ENCODE data around the gene RTTN.

- no peak for TF ChIP-seq EZH2 (IDR thresholded peaks at IDR 0.05)
- TF ChIP-seq, protein P1, sequence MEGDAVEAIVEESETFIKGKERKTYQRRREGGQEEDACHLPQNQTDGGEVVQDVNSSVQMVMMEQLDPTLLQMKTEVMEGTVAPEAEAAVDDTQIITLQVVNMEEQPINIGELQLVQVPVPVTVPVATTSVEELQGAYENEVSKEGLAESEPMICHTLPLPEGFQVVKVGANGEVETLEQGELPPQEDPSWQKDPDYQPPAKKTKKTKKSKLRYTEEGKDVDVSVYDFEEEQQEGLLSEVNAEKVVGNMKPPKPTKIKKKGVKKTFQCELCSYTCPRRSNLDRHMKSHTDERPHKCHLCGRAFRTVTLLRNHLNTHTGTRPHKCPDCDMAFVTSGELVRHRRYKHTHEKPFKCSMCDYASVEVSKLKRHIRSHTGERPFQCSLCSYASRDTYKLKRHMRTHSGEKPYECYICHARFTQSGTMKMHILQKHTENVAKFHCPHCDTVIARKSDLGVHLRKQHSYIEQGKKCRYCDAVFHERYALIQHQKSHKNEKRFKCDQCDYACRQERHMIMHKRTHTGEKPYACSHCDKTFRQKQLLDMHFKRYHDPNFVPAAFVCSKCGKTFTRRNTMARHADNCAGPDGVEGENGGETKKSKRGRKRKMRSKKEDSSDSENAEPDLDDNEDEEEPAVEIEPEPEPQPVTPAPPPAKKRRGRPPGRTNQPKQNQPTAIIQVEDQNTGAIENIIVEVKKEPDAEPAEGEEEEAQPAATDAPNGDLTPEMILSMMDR (IDR thresholded peaks at IDR 0.05) = no peak
- TF ChIP-seq EZH2phosphoT487 (IDR thresholded peaks at IDR 0.05) = no peak
Observed at GRCh38 chr18:70074116-70074515, 131.4 kb downstream of the RTTN start.

Measured in neural progenitor cell (in vitro differentiated cells).